Stomach smooth muscle (tissue), 2 donors: ENCODE results near the gene PI16.
"Not testable (repeated sequence)": the region's sequence is repeated elsewhere in the genome, so short reads cannot be mapped to it uniquely, and the experiment has no call there.

Experiments used
- H3K27ac ChIP-seq: one replicate; pipeline ENCODE4 v1.7.0; 2013; ENCODE audit warnings: mild to moderate bottlenecking, low read length, inconsistent platforms
- H3K27me3 ChIP-seq, 2 donors: one replicate each; pipeline ENCODE4 v1.7.0; 2013; ENCODE audit warnings: low read length in 2 of 2; ENCODE audit not compliant: insufficient read depth in 2 of 2, control insufficient read depth in 1 of 2
- H3K36me3 ChIP-seq, 2 donors: one replicate each; pipeline ENCODE4 v1.7.0; 2013; ENCODE audit warnings: low read length in 2 of 2; ENCODE audit not compliant: control insufficient read depth in 2 of 2, insufficient read depth in 2 of 2
- H3K4me1 ChIP-seq: one replicate; pipeline ENCODE4 v1.7.0; 2013; ENCODE audit warnings: low read length; ENCODE audit not compliant: control insufficient read depth, insufficient read depth
- H3K4me3 ChIP-seq, 2 donors: one replicate each; pipeline ENCODE4 v1.7.0; 2013; ENCODE audit warnings: low read length in 2 of 2
- H3K9ac ChIP-seq, 2 donors: one replicate each; pipeline ENCODE4 v1.7.0; 2013; ENCODE audit warnings: low read length in 2 of 2, mild to moderate bottlenecking in 1 of 2
- H3K9me3 ChIP-seq, 2 donors: one replicate each; pipeline ENCODE4 v1.7.0; 2013; ENCODE audit warnings: low read length in 2 of 2; ENCODE audit not compliant: control insufficient read depth in 2 of 2
- donor health status: healthy.
- donor health status: Pancreatic carcinoma.

PI16 gene

DNA sequence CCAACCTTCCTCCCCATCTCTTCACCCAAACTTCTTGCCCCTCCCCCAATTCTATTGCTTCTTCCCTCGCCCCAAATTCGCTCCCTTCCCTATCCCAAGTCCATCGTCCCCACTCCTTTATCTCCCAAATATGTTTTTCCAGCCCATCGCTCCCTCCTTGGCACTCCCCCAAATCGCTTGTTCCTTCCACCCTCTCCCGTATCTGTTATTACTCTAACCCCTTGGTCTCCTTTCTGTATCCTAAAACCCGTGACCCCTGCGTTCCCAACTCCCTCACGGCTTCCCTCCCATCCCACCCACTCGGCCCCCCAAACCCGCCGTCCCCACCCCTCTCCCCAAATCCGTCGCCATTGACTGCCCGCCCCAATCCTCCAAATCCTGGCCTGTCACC, 30.9 kb downstream of the PI16 start:
- H3K4me1 ChIP-seq = peaks cover 48% of the 10 kb centered on the region
- no peaks in the 10 kb centered on the region for H3K9me3 ChIP-seq
- peaks cover 0 to 2% of the 10 kb centered on the region in 2 donors for H3K36me3 ChIP-seq
- peak overlapping the region; percentile 92 to 94 for H3K4me3 ChIP-seq
- H3K27me3 ChIP-seq = no peaks in the 10 kb centered on the region
- H3K9ac ChIP-seq = peak overlapping the region; percentile 88 to 89
- peak overlapping the region; percentile 96 for H3K27ac ChIP-seq

DNA sequence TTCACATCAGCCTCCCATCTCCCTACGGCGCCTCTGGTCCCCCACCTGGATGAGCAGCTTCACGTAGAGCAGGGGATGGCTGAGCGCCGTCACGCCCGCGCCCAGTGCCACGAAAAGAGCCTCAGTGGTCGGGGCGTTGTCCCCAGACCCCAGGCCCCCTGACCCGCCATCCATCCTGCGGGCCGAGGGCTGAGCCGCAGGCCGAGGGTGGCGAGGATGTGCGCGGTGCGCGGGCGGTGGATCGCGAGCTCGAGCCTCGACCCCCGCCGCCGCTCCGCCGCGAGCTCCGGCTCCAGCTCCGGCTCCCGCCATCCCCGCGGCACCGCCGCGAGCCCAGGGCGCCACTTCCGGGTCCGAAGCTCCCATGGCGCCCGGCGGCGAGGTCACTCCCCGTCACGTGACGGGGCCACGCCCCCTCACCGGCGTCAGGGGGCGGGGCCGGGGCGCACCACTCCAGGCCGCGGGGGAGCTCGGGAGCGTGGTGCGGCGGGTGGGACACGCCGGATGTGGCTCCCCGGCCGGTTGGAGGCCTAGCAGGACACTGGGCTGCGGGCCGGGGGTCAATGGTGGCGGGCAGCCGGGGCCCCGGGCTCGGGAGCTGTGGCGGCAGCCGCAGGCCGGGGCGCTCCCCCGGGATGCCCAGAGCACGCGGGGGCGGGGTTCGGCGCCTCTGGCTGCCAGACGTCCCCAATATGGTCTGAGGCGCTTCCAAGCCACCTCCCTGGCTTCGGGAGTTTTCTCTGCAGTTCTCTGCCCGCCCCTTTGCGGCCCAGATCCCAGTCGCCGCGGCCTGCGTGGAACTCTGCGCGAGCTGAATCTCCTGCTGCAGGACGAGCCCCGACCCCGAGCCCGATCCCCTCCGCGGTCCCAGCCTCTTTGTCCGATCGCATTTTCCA, 31.5 kb downstream of the PI16 start, which contains the start of gene MTCH1:
Gene MTCH1 (minus strand): TSS at position 389 of the 896 bp plus-strand sequence. CDS start 23 bp downstream, at position 366.
- peak within 1 kb of the TSS; percentile 89 to 97 for H3K9ac ChIP-seq
- H3K4me1 ChIP-seq = peaks cover 42% of the 10 kb centered on the region
- no peaks in the 10 kb centered on the region for H3K27me3 ChIP-seq
- peaks cover 0 to 2% of the 10 kb centered on the region in 2 donors for H3K36me3 ChIP-seq
- H3K27ac ChIP-seq = peak within 1 kb of the TSS; percentile 96
- no peaks in the 10 kb centered on the region for H3K9me3 ChIP-seq
- H3K4me3 ChIP-seq = peak within 1 kb of the TSS; percentile 92 to 94

DNA sequence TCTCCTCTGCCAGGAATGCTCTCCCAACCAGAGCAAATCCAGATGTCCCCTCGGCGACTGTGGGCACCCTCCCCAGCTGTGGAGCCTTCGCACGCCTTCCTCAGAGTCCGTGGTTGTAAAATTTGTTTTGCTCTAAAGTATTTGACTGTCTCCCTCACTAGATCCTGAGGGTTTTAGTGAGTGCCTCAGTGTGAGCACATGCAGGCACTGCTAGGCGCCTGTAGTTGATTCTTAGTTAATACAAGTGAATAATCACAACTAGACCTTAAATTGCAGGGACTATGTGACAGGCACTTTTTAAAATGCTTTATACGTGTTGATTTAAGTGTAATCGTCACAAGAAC, 32.1 kb downstream of the PI16 start:
- Histone ChIP-seq H3K4me1 (peaks cover 37% of the 10 kb centered on the region), H3K27ac (peak overlapping the region; percentile 96)

DNA sequence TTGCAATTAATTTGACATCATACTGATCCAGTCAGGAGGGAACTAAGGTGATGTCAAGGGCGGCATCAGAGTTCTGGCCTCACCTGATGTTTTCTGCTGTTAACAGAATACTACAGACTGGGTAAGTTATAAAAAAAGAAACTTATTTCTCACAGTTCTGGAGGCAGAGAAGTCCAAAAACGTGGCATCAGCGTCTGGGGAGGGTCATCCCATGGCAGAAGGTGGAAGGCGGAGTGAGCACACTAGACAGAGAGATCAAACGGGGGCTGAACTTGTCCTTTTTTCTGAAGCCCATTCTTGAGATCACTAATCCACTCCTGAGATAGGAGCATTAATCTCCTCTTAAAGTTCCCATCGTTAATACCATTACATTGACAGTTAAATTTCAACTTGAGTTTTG, 34.7 kb downstream of the PI16 start:
- Histone ChIP-seq H3K27ac (no peak overlapping the region), H3K27me3 (no peaks in the 10 kb centered on the region), H3K9me3 (no peaks in the 10 kb centered on the region), H3K36me3 (no peaks in the 10 kb centered on the region), H3K4me1 (peaks cover 22% of the 10 kb centered on the region), H3K4me3 (no peak overlapping the region), H3K9ac (no peak overlapping the region)

More for the DNA sequence above, 32.1 kb downstream of the PI16 start:
- Histone ChIP-seq H3K4me3 (peak overlapping the region; percentile 78 to 94), H3K9me3 (no peaks in the 10 kb centered on the region), H3K27me3 (no peaks in the 10 kb centered on the region), H3K36me3 (no peaks in the 10 kb centered on the region), H3K9ac (peak overlapping the region; percentile 89 to 97)

DNA sequence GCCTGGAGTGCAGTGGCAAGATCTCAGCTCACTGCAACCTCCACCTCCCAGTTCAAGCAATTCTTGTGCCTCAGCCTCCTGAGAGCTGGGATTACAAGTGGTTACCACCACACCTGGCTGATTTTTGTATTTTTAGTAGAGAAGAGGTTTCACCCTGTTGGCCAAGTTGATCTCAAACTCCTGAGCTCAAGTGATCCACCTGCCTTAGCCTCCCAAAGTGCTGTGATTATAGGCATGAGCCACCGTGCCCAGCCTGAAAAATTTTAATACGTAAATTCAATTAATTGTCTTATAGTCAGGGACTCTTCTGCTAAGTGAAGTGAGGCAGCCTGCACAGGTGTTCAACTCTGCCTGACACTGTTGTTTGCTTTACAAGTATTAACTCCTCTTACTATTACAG, 35.9 kb downstream of the PI16 start:
- H3K4me1 ChIP-seq = peaks cover 11% of the 10 kb centered on the region
- not testable (repeated sequence) for H3K27me3 ChIP-seq, H3K36me3 ChIP-seq, H3K9me3 ChIP-seq, H3K27ac ChIP-seq, H3K4me3 ChIP-seq, H3K9ac ChIP-seq

DNA sequence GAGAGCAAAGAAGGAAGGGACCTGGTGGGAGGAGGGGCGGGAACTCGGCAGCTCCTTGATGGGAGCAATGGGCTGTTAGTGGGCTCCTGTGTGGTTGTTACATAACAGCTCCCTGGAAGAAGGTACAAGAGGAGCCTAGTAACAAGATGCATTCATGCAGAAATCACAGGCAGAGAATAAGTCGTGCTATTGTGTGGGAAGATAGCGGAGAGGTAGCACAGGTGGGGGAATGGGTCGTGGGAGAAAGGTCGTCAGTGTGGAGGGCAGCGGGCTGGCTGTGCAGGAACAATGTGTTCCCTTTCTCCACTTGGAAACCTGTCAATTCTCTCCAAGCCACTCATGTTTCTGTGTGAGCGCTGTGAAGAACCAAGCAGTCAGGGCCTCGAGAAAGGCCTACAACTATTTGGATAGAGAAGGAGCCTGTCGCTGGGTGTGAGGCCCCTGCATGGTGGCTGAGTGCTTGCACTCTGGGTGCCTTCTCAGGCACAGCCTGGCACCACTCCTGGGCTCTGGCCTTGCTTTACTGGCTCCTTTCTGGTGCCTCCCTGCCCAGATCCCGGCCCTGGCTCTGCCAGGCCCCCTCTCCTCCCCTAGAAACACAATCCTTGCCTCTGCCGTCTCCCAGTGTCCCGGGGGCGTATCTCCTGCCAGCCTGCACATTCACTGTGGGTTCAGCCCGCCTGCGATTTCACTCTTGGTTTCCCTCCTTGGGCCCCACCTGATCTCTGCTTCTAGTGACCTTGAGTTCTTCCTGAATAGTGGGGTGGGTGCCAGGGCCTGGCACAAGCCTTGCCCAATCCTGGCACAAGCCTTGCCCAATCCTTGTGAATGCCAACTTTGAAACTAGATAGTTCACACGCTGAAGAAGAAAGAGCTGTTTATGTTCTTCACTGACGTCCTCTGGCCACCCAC, 43.5 kb downstream of the PI16 start:
- Histone ChIP-seq H3K27me3 (no peaks in the 10 kb centered on the region), H3K36me3 (no peaks in the 10 kb centered on the region), H3K9ac (peak overlapping the region; percentile 68), H3K4me1 (peaks cover 17% of the 10 kb centered on the region), H3K9me3 (no peaks in the 10 kb centered on the region), H3K27ac (peak overlapping the region; percentile 92), H3K4me3 (no peak overlapping the region)

DNA sequence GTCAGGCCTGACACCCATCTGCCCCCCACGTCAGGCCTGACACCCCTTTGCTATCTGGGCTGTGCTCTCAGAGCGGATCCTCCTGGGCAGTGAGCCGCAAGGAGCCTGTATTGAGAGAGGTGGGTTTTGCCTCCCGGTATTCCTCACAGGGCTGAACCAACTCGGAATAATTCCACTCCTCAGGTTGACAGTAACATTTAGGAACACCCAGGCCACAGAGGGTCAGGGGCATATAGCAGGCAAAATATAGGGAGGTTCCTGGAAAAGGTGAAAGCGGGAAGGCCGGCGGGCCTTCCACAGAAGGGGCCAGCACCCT, 44.1 kb downstream of the PI16 start:
- Histone ChIP-seq H3K9ac (peak overlapping the region; percentile 68), H3K27ac (peak overlapping the region; percentile 92), H3K4me3 (no peak overlapping the region), H3K36me3 (no peaks in the 10 kb centered on the region), H3K4me1 (peaks cover 17% of the 10 kb centered on the region), H3K9me3 (no peaks in the 10 kb centered on the region), H3K27me3 (no peaks in the 10 kb centered on the region)

DNA sequence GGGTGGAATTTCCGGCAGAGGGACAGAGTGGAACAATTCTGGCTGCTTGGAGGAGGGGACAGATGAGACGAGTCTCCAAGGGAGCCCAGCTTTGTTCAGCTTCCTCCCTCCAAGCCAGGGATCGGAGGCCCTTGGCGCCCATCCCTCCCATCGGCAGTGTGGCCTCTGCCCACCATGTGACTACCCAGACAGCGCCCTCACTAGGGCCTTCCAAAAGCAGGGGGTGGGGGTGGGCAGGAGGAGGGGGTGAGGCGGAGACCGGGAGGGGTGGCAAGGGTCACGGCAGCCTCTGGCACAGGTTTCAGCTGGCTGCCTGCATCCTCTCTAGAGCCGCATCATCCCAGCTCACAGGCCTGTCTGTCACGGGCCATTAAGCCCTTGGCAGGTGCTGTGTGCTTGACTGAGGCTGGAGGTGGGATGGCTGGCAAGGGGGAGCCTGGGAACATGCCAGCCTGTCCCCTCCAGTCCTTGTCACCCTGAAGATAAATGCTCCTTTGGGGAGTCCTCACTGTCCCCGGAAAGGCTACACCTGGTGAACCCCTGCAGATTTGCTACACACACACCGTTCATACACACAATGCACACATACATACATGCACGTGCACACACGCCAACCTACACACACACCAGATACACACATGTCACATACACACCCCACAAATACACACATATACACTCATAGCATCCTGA, 44.7 kb downstream of the PI16 start:
- Histone ChIP-seq H3K4me1 (peaks cover 17% of the 10 kb centered on the region), H3K9me3 (no peaks in the 10 kb centered on the region), H3K9ac (peak overlapping the region; percentile 68), H3K27ac (peak overlapping the region; percentile 92), H3K4me3 (no peak overlapping the region), H3K36me3 (no peaks in the 10 kb centered on the region), H3K27me3 (no peaks in the 10 kb centered on the region)

DNA sequence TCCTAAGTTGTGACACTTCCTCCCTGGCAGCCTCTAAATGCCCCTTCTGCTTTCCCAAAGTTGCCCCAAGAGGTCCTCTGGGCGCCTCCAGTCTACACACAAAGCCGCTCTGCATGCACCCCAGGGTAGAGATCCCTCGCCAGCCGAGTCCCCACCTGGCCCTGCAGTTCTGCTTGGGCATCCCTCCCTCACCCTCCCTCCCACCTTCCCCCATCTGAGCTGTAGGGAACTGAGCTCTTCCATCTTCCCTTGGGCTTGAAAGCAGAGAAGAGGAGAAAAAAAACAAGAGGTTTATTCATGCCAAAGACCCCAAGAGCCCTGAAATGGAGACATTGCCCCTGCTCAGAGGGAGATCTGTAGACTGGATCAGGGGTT, 45.2 kb downstream of the PI16 start:
- H3K9me3 ChIP-seq = no peaks in the 10 kb centered on the region
- H3K4me1 ChIP-seq = peaks cover 17% of the 10 kb centered on the region
- H3K27ac ChIP-seq = no peak overlapping the region
- H3K9ac ChIP-seq = no peak overlapping the region
- no peak overlapping the region for H3K4me3 ChIP-seq
- H3K36me3 ChIP-seq = no peaks in the 10 kb centered on the region
- H3K27me3 ChIP-seq = no peaks in the 10 kb centered on the region

DNA sequence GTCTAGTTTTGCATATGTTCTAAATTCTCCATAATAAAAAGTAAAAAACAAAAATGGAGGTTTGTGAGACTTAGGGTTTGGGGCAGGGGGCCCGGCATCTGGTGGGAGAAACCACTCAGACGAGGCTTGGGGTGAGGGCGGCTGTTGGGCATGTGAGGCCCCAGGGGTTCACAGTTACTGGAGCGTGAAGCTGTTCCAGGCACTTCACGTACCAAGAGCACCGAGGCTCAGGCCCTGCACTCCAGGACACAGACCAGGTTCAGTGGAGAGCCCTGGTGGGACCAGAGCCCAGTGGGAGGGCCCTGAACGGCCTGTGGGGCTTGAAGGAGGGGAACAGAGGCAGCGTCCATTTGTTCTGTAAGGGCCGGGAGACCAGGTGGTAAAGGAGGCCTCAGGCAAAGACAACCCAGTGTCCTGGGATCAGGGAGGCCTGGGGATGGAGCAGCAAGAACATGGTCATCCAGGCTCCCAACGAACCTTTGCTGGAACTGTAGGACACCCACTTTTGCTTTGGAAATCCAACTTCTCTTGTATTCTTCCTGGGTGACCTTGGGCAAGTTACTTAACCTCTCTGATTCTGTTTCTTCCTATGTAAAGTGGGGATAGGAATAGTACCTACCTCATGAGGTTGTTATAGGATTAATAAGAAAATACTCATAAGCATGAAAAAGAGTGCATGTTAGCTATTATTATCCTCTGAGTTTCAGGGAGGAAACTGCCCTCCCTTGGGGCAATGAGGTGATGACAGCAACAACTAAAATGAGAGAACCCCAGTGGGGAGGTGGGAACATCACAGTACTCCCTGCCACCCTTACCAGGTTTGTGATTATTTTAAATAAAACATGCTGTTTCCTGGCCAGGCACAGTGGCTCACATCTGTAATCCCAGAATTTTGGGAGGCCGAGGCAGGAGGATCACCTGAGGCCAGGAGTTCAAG, 49.8 kb downstream of the PI16 start:
- no peak overlapping the region for H3K4me3 ChIP-seq
- H3K9ac ChIP-seq = no peak overlapping the region
- no peaks in the 10 kb centered on the region for H3K36me3 ChIP-seq
- H3K27ac ChIP-seq = no peak overlapping the region
- no peaks in the 10 kb centered on the region for H3K4me1 ChIP-seq
- no peaks in the 10 kb centered on the region for H3K9me3 ChIP-seq
- H3K27me3 ChIP-seq = no peaks in the 10 kb centered on the region
